Aorta (tissue), 5 donors: ENCODE measurements around the gene RPL19. TPM values are rescaled to one million over a fixed set of nuclear protein-coding genes. Genes with fewer than 3 reads are reported as not detected.

Experiments used
- ATAC-seq: fragments of 200-7000 bp; cut with Tn5 transposase; one replicate; pipeline ENCODE4 v1.9.1; 2022; ENCODE audit warnings: moderate library complexity; ENCODE audit not compliant: low FRiP score
- DNase-seq, 2 donors: peaks; one replicate each; pipeline ENCODE4 v3.0.0-alpha.2; 2020
- H3K27ac ChIP-seq, 2 donors: one replicate each; pipeline ENCODE4 v1.5.1; 2013; ENCODE audit warnings: low read length in 2 of 2, mild to moderate bottlenecking in 2 of 2, moderate library complexity in 2 of 2, control low read depth in 1 of 2, inconsistent platforms in 1 of 2, low read depth in 1 of 2
- H3K27me3 ChIP-seq, 2 donors: one replicate each; pipeline ENCODE4 v1.6.1; 2013; ENCODE audit warnings: control low read depth in 1 of 2, low read length in 1 of 2, mild to moderate bottlenecking in 1 of 2, moderate library complexity in 1 of 2; ENCODE audit not compliant: insufficient read depth in 2 of 2, control insufficient read depth in 1 of 2
- H3K36me3 ChIP-seq, 2 donors: one replicate each; pipeline ENCODE4 v1.6.1; 2013; ENCODE audit warnings: control low read depth in 1 of 2, low read length in 1 of 2, mild to moderate bottlenecking in 1 of 2; ENCODE audit not compliant: insufficient read depth in 2 of 2, control insufficient read depth in 1 of 2
- H3K4me1 ChIP-seq, 2 donors: one replicate each; pipeline ENCODE4 v1.6.1; 2013; ENCODE audit warnings: low read length in 2 of 2, control low read depth in 1 of 2, mild to moderate bottlenecking in 1 of 2, moderate library complexity in 1 of 2; ENCODE audit not compliant: insufficient read depth in 2 of 2, control insufficient read depth in 1 of 2
- H3K4me3 ChIP-seq, 2 donors: one replicate each; pipeline ENCODE4 v1.5.1; 2013; ENCODE audit warnings: low read length in 2 of 2, control low read depth in 1 of 2, mild to moderate bottlenecking in 1 of 2
- H3K9me3 ChIP-seq: one replicate; pipeline ENCODE4 v1.6.1; 2013; ENCODE audit warnings: mild to moderate bottlenecking, low read length; ENCODE audit not compliant: control insufficient read depth
- WGBS, 2 donors: extraction: QIAGEN DNeasy Blood & Tissue Kit; methylation state at CpG; one replicate each; pipeline ENCODE4 v1.1.7; 2013; 5-methylcytosine and 5-hydroxymethylcytosine counted together
- intact Hi-C, 2 donors: fragments of 100-400 bp; cut with DNase I; formaldehyde crosslinking; loops; one replicate each; pipeline versions ENCODE4 v1.14.2 to v1.15.0; 2022
- polyA plus RNA-seq, 2 donors: library from polyadenylated mRNA; stranded (reverse); fragments of 200-250 nt; gene quantifications; one replicate each; pipeline ENCODE4 v1.2.3, GENCODE V29; 2013
- total RNA-seq, 2 donors: library from RNA; stranded (reverse); fragmentation: NEBNext Ultra II Directional; extraction: Animal tissue kit (Norgen Biotek cat#: 25700); gene quantifications; one replicate each; pipeline ENCODE4 v1.2.1, GENCODE V29; 2021
- donor health status: healthy with polysubstance abuse.
- donor health status: Bipolar disorder and iron deficiency.
- donor health status: DM: no; HTN: no; CAD: no.
- donor health status: DM: no; HTN: no; CAD: no.
- donor health status: DM: yes; HTN: yes; CAD: no.

Gene RPL19
- total and polyA plus RNA-seq, 4 donors: 1,206 to 3,759 (median 2,107) TPM

DNA sequence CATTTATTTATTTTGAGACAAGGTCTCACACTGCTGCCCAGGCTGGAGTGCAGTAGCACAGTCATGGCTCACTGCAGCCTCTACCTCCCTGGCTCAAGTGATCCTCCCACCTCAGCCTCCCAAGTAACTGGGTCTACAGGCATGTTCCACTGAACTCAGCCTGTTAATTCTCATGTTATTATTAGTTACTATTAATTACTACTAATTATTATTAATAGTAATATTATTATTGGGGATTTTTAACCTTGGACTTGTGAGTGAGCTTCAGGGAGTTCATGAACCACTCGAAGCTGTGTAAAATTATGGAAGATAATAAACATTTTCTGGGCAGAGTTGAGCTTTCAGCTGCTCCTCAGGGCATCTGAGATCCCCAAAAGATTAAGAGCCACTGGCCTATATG is 30.3 kb downstream of the RPL19 start:
- H3K36me3 ChIP-seq: no peaks in the 10 kb centered on the region
- DNase-seq (peak in 1 of 2 donors; percentile 3), ATAC-seq (no peak)
- no peaks in the 10 kb centered on the region for H3K27me3 ChIP-seq
- H3K4me3 ChIP-seq: no peak overlapping the region
- 92 to 96% methylated on average over 1 of the region's 1 CpG for WGBS, 2 donors
- H3K4me1 ChIP-seq: no peaks in the 10 kb centered on the region
- no peaks in the 10 kb centered on the region for H3K9me3 ChIP-seq
- H3K27ac ChIP-seq: no peak overlapping the region
- intact Hi-C loops: loop anchor here in 1 of 2 donors (5.0 kb wide), 1 partner anchor 33 kb away; the partner anchor contains the start of gene CACNB1

DNA sequence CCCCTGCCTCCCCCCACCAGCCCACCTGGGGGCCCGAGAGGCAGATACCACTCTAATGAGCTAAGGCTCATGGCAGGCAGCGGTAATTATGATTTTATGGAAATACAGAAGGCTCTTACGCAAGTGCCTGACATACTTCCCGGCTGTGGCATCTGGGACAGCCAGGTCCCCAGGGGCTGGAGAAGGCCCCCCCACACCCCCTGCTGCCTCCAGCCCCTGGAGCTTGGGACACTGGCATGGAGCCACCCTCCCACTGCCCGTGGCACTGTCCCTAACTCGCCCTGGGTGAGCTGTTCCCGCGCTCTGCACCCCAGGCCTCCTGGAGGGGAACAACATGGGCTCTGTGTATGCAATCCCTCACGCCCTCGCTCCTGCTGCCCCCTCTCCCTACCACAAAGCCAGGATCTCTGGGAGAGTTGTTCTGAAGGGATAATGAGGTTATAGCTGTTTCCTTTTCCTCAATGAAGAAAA is 31.0 kb downstream of the RPL19 start:
- no peak overlapping the region for H3K27ac ChIP-seq
- WGBS, 2 donors: 17 to 29% methylated on average over 10 of the region's 10 CpGs
- no peaks in the 10 kb centered on the region for H3K27me3 ChIP-seq
- H3K9me3 ChIP-seq: no peaks in the 10 kb centered on the region
- H3K4me1 ChIP-seq: no peaks in the 10 kb centered on the region
- ATAC-seq: peak; percentile 43
- intact Hi-C loops: loop anchor here in 1 of 2 donors (5.0 kb wide), 1 partner anchor 34 kb away; the partner anchor contains the start of gene CACNB1
- no peak overlapping the region for H3K4me3 ChIP-seq
- H3K36me3 ChIP-seq: no peaks in the 10 kb centered on the region
- DNase-seq: peak in 1 of 2 donors; percentile 41

DNA sequence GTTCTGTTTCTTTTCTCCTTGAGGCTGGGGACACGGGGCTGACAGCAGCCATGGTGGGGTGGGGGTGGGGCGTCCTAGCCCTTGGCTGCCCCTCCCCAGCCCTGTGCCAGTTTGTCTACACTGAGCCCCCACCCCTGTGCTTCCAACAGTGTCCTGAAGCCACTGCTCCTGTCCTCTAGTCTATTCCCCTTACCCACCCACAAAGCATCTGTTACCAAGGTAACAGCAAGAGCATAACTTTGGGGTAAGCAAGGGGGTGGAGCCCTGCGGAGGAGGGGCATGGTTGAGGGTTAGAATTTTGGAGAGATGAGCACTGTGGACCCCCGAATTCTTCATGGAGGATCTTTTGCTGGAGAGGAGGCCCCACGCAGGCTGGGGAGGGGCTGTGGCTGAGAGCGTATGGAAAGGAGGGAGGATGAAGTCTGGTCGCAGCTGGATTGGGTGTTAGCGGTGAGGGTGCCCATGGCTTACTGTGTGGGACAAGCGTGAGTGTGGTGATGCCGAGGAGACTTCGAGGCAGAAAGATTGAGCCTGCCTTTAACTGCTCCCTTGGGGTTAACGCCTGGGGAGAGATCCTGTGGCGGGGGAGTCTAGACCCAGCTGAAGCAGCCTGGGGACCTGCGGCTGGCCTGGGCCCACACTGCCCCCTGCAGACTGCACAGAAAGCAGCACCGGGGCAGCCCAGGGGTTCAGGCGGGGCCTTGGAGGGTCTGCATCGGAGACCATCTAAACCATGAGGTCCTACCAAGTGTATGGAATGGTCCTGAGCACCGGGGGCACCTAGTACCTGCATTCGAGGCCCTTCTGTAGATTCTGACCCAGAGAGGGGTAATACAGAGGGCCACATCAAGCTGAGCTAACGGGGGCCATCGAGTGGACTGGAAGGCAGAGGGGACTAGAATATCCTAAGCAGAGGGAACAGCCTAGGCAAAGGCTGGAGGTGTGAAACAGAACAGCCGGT is 31.8 kb downstream of the RPL19 start:
- H3K27ac ChIP-seq: no peak overlapping the region
- no peaks in the 10 kb centered on the region for H3K36me3 ChIP-seq
- no peaks in the 10 kb centered on the region for H3K4me1 ChIP-seq
- intact Hi-C loops: loop anchor here (1.0 to 5.0 kb wide), 3 partner anchors 25 to 35 kb away; partner anchors contain the start of gene CACNB1 (in 1 of the 2)
- no peaks in the 10 kb centered on the region for H3K27me3 ChIP-seq
- no peak overlapping the region for H3K4me3 ChIP-seq
- DNase-seq (peak; percentile 80 to 89), ATAC-seq (peak; percentile 85)
- WGBS, 2 donors: 8 to 9% methylated on average over 22 of the region's 22 CpGs
- no peaks in the 10 kb centered on the region for H3K9me3 ChIP-seq

DNA sequence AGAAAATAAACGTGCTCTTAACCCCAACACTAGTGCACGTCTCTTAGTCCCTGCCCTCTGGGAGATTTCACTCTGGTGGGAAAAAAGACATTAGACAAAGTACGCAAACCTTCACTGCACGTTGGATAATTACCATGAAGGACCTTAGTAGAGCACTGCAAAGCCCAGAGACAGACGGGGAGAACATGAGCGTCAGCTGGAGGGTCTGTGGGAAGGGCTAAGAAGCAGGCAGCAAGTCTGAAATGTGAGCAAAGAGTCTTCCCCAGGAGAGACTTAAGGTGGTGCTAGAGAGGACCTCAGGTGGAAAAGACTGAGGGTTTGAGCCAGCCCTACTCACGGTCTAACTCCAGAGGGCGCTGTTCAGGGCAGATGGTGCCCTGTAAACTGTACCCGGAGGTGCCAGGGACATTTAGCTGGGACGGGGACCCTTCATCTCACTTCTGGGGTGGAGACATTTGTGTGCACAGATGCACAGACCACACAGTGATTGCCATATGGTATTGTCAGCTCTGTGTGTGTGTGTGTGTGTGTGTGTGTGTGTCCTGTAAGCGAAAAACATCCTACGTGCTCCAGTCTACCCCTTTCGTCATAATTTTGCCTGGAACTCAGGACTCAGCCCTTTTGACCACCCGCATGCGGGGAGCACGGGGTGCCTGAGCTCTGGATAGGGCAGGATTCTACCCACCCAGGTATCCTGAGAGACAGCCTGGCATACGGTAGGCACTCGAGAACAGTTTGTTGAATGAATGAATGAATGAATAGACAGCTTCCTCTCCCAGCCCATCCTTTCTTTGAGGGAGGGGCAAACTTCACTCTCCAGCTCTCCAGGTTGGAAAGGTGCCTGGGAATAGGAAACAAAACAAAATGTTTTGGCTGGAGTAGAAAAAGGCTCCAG is 35.7 kb downstream of the RPL19 start:
- Histone ChIP-seq H3K27me3 (no peaks in the 10 kb centered on the region), H3K4me3 (no peak overlapping the region), H3K27ac (no peak overlapping the region), H3K9me3 (no peaks in the 10 kb centered on the region), H3K36me3 (no peaks in the 10 kb centered on the region), H3K4me1 (no peaks in the 10 kb centered on the region)
- 30 to 32% methylated on average over 18 of the region's 18 CpGs for WGBS, 2 donors
- no peak for DNase-seq
- intact Hi-C loops: no loop called here
- ATAC-seq: no peak

DNA sequence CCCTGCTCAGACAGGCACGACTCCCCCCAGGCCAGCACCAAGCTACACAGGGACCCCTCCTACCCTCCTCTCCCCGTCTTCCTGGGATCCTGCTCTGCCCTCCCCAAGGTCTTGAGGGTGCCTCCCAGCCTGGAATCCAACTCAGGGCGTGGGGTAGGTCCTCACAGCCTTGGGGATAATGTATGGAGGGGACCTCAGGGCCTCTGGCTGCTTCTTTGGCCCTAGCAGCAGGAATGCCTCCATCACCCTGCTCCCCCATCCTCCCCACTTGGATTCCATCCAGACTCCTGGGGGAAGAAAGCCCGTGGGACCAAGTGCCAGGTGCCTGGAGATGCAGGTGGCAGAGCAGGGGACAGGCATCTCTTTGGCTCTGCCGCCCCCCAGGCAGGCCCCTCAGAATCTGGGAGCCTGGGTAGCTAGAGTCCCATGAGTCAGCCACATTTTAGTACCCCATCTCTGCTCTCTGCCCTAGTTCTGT is 36.4 kb downstream of the RPL19 start:
- DNase-seq: no peak
- H3K36me3 ChIP-seq: no peaks in the 10 kb centered on the region

DNA sequence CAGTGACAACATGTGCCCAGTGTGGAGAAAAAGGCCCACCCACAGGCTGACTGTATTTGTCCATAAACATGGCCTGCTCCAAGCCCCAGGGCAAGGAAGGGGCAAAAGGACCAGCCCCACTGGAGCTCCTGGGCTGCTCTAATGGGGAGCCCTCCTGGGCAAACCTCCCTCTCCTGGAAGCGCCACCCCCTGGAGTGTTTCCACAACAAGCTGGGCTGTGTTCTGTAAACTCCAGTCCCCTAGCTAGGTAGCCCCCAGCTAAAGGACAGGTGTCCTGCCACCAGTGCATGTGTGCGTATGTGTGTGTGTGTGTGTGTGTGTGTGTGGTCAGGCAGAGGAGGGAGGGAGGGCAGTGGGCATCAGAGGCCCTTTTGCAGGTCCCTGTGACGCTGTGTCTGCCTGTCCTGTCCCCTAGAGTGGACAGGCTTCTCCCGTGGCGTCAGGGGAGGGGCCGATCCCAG is 36.9 kb downstream of the RPL19 start:
- intact Hi-C loops: no loop called here
- DNase-seq: no peak
- no peaks in the 10 kb centered on the region for H3K4me1 ChIP-seq
- no peaks in the 10 kb centered on the region for H3K9me3 ChIP-seq
- H3K4me3 ChIP-seq: no peak overlapping the region
- H3K36me3 ChIP-seq: no peaks in the 10 kb centered on the region
- WGBS, 2 donors: 86 to 94% methylated on average over 5 to 6 of the region's 6 CpGs
- no peak overlapping the region for H3K27ac ChIP-seq
- H3K27me3 ChIP-seq: no peaks in the 10 kb centered on the region
- no peak for ATAC-seq

More for the DNA sequence above, 36.4 kb downstream of the RPL19 start:
- ATAC-seq: no peak
- WGBS, 2 donors: 33 to 38% methylated on average over 5 of the region's 5 CpGs
- Histone ChIP-seq H3K4me1 (no peaks in the 10 kb centered on the region), H3K27ac (no peak overlapping the region), H3K9me3 (no peaks in the 10 kb centered on the region), H3K27me3 (no peaks in the 10 kb centered on the region), H3K4me3 (no peak overlapping the region)
- intact Hi-C loops: no loop called here

DNA sequence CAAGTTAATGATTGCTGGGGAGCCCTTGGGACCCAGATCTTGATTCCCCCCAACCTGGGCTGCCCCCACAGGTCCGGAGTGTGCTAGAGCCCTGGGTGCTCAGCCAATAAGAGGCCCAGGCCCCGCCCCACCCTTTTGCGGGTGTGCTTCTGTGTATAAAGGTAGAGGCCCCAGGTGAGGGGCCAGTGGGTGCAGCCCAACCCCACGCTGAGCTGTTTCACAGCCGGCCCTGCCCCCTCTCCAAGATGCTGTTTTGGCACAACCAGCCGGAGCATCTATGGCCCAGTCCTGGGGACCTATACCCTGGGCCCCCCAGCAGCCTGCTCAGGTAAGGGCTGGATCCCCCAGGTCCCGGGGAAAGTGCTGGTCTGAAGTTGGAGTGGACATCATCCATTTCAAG is 37.5 kb downstream of the RPL19 start:
- Histone ChIP-seq H3K9me3 (no peaks in the 10 kb centered on the region), H3K27me3 (no peaks in the 10 kb centered on the region), H3K4me3 (no peak overlapping the region), H3K27ac (no peak overlapping the region), H3K36me3 (no peaks in the 10 kb centered on the region), H3K4me1 (no peaks in the 10 kb centered on the region)
- WGBS, 2 donors: 92 to 96% methylated on average over 7 of the region's 7 CpGs
- ATAC-seq (no peak), DNase-seq (no peak)
- intact Hi-C loops: no loop called here

DNA sequence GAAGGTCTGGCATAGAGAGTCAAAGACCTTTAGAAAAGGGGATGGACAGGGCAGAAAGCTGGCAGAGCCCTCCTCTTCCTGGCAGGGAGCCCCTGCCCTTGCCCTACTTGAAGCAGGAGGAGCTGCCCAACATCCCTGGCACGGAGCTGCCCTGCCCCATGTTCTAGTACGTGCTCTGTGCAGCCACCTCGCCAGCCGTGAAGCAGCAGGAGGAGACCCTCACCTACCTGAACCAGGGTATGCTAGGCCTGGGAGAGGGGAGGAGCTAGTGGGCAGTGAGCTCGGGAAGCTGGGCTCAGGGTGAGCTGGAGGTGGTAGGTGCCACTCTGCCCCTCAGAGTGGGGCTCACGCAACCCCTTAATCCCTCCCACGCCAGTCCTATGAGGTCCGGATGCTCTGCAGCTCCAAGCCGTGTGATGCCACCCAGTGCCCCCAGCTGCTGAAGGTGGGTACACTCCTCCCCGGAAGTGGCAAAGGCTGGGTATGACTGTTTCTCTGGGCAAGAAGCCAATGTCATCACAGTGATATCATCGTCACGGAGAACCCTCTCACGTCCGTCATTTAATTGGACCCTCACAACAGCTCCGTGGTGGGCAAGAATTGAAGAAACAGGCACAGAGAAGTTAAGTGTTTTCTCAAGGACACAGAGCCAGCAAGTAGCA is 38.4 kb downstream of the RPL19 start:
- Histone ChIP-seq H3K27ac (no peak overlapping the region), H3K4me1 (no peaks in the 10 kb centered on the region), H3K27me3 (no peaks in the 10 kb centered on the region), H3K36me3 (no peaks in the 10 kb centered on the region), H3K4me3 (no peak overlapping the region), H3K9me3 (no peaks in the 10 kb centered on the region)
- intact Hi-C loops: no loop called here
- 3 to 5% methylated on average over 15 of the region's 15 CpGs for WGBS, 2 donors
- DNase-seq: peak; percentile 66 to 79
- peak; percentile 63 for ATAC-seq
